ENCODE measurements around the gene RDM1. TPM values are rescaled to one million over a fixed set of nuclear protein-coding genes. Genes with fewer than 3 reads are reported as not detected.
A peak's percentile ranks its signal among the peaks of the same experiment; 100 is the strongest.

RDM1 gene
- total and polyA plus RNA-seq, 4 donors: 0.10 to 0.26 TPM; not detected in 2

GRCh38 chr17:35948092-35948491 lies 17.5 kb upstream of the RDM1 start:
- H3K27me3 ChIP-seq (ENCODE audit: control insufficient read depth in 3 of 3, insufficient read depth in 3 of 3, low read length in 2 of 3): no peaks in the 10 kb centered on the region
- DNase-seq: no peak
- ATAC-seq (ENCODE audit: insufficient read depth, low FRiP score): no peak
- H3K4me3 ChIP-seq: no peak overlapping the region
- H3K36me3 ChIP-seq (ENCODE audit: control insufficient read depth in 4 of 4, insufficient read depth in 4 of 4, low read length in 4 of 4): no peaks in the 10 kb centered on the region
- no peaks in the 10 kb centered on the region for H3K9me3 ChIP-seq (ENCODE audit: control insufficient read depth in 4 of 4, insufficient read depth in 3 of 4, low read length in 3 of 4)
- WGBS, 2 donors: 71 to 79% methylated on average over 7 of the region's 7 CpGs
- no peak overlapping the region for H3K9ac ChIP-seq (ENCODE audit: insufficient read depth in 1 of 2, low read length in 2 of 2)
- no peak for TF ChIP-seq CTCF (IDR thresholded peaks at IDR 0.05; ENCODE audit: control extremely low read depth, extremely low read depth)
- H3K4me1 ChIP-seq (ENCODE audit: control insufficient read depth in 5 of 5, insufficient read depth in 5 of 5, low read length in 5 of 5): no peaks in the 10 kb centered on the region
- H3K27ac ChIP-seq (ENCODE audit: low read depth in 1 of 2, low read length in 1 of 2): no peak overlapping the region

DNA sequence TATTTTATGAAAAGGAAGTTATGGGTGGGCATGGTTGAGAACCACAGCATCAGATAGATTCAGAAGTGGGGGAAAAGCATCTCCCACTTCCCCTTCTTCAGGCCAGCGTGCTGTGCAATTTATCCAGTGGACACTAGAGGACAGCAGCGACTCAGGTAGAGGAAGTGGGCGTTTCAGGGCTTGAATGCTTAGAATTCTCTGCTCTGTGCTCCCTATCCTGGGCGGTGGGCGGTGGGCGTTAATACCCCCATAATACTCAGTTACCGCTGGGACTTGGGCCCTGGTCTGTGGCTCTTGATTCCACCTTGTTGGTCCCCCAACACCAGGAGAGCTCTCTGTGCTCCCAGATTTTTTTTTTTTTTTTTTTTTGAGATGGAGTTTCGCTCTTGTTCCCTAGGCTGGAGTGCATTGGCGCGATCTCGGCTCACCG lies 16.6 kb upstream of the RDM1 start:
- 29 to 33% methylated on average over 12 of the region's 12 CpGs for WGBS, 2 donors
- Histone ChIP-seq H3K4me3 (no peak overlapping the region), H3K27me3 (ENCODE audit: control insufficient read depth in 3 of 3, insufficient read depth in 3 of 3, low read length in 2 of 3) (no peaks in the 10 kb centered on the region), H3K9ac (ENCODE audit: insufficient read depth in 1 of 2, low read length in 2 of 2) (no peak overlapping the region), H3K9me3 (ENCODE audit: control insufficient read depth in 4 of 4, insufficient read depth in 3 of 4, low read length in 3 of 4) (no peaks in the 10 kb centered on the region), H3K4me1 (ENCODE audit: control insufficient read depth in 5 of 5, insufficient read depth in 5 of 5, low read length in 5 of 5) (no peaks in the 10 kb centered on the region), H3K36me3 (ENCODE audit: control insufficient read depth in 4 of 4, insufficient read depth in 4 of 4, low read length in 4 of 4) (no peaks in the 10 kb centered on the region), H3K27ac (ENCODE audit: low read depth in 1 of 2, low read length in 1 of 2) (no peak overlapping the region)
- DNase-seq: peak; percentile 42 to 54 (median 45)
- no peak for ATAC-seq (ENCODE audit: insufficient read depth, low FRiP score)
- TF ChIP-seq CTCF (IDR thresholded peaks at IDR 0.05; ENCODE audit: control extremely low read depth, extremely low read depth): peak; percentile 69

DNA sequence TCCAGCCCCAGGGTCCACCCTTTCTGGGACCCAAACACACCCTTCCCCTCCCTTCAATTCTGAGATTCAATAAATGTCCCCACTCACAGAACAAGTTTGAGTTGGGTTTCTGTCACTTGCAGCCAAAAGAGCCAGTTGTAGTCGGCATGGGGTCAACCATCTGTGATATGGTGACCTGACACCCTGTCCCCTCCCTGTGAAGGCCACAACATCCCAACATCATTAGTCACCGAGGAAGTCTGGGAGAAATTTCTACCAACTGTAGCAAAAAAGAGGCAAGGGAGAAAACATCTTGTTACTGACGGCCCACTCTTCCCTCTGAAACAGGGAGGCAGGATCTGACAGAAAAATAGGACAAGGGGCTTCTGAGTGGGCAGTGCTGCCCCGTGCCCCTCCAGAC lies 13.6 kb upstream of the RDM1 start:
- no peak for DNase-seq
- no peak for TF ChIP-seq CTCF (IDR thresholded peaks at IDR 0.05; ENCODE audit: control extremely low read depth, extremely low read depth)
- 72 to 87% methylated on average over 4 of the region's 4 CpGs for WGBS, 2 donors

GRCh38 chr17:35943537-35943936 lies 13.0 kb upstream of the RDM1 start, which contains the start of gene LYZL6:
Gene LYZL6, minus strand, starts transcription at chr17:35943713. Its CDS starts 4,357 bp downstream, at chr17:35939356.
- Histone ChIP-seq H3K9ac (ENCODE audit: insufficient read depth in 1 of 2, low read length in 2 of 2) (no peak within 1 kb of the TSS), H3K27me3 (ENCODE audit: control insufficient read depth in 3 of 3, insufficient read depth in 3 of 3, low read length in 2 of 3) (no peaks in the 10 kb centered on the region), H3K9me3 (ENCODE audit: control insufficient read depth in 4 of 4, insufficient read depth in 3 of 4, low read length in 3 of 4) (no peaks in the 10 kb centered on the region), H3K4me1 (ENCODE audit: control insufficient read depth in 5 of 5, insufficient read depth in 5 of 5, low read length in 5 of 5) (no peaks in the 10 kb centered on the region), H3K36me3 (ENCODE audit: control insufficient read depth in 4 of 4, insufficient read depth in 4 of 4, low read length in 4 of 4) (no peaks in the 10 kb centered on the region), H3K4me3 (no peak within 1 kb of the TSS), H3K27ac (ENCODE audit: low read depth in 1 of 2, low read length in 1 of 2) (no peak within 1 kb of the TSS)
- no peak for TF ChIP-seq CTCF (IDR thresholded peaks at IDR 0.05; ENCODE audit: control extremely low read depth, extremely low read depth)
- ATAC-seq (ENCODE audit: insufficient read depth, low FRiP score) (no peak), DNase-seq (no peak)
- 81 to 88% methylated on average over 2 of the region's 2 CpGs for WGBS, 2 donors

More for the DNA sequence above, 13.6 kb upstream of the RDM1 start:
- H3K36me3 ChIP-seq (ENCODE audit: control insufficient read depth in 4 of 4, insufficient read depth in 4 of 4, low read length in 4 of 4): no peaks in the 10 kb centered on the region
- no peak overlapping the region for H3K4me3 ChIP-seq
- no peaks in the 10 kb centered on the region for H3K4me1 ChIP-seq (ENCODE audit: control insufficient read depth in 5 of 5, insufficient read depth in 5 of 5, low read length in 5 of 5)
- no peaks in the 10 kb centered on the region for H3K27me3 ChIP-seq (ENCODE audit: control insufficient read depth in 3 of 3, insufficient read depth in 3 of 3, low read length in 2 of 3)
- no peak overlapping the region for H3K27ac ChIP-seq (ENCODE audit: low read depth in 1 of 2, low read length in 1 of 2)
- H3K9me3 ChIP-seq (ENCODE audit: control insufficient read depth in 4 of 4, insufficient read depth in 3 of 4, low read length in 3 of 4): no peaks in the 10 kb centered on the region
- no peak overlapping the region for H3K9ac ChIP-seq (ENCODE audit: insufficient read depth in 1 of 2, low read length in 2 of 2)
- ATAC-seq (ENCODE audit: insufficient read depth, low FRiP score): no peak

All from lung (tissue), 12 donors.